HG02938 (cell line): Measurements from ENCODE around the gene SLCO2A1.

ENCODE experiments used
- ATAC-seq: cut with Tn5 transposase; IDR thresholded peaks from one replicate; pipeline ENCODE4 v1.9.1; 2021; ENCODE audit warnings: mild to moderate bottlenecking, moderate library complexity; ENCODE audit not compliant: unreplicated experiment

SLCO2A1 gene

GRCh38 chr3:134035836-134036235, 6.1 kb upstream of the SLCO2A1 start:
- ATAC-seq: no peak

GRCh38 chr3:134034005-134034785, 4.5 kb upstream of the SLCO2A1 start:
- ATAC-seq: no peak

GRCh38 chr3:134033315-134033996, 3.7 kb upstream of the SLCO2A1 start:
- ATAC-seq: no peak

GRCh38 chr3:134031348-134031915, 1.7 kb upstream of the SLCO2A1 start:
- no peak for ATAC-seq

GRCh38 chr3:134030379-134031347, 938 bp upstream of the SLCO2A1 start:
- no peak for ATAC-seq

GRCh38 chr3:134029256-134029733, 430 bp downstream of the SLCO2A1 start:
- no peak for ATAC-seq

- no peak for ATAC-seq
Measured at GRCh38 chr3:134028486-134029255, 1.1 kb downstream of the SLCO2A1 start.

- ATAC-seq: no peak
Measured at GRCh38 chr3:134027631-134028030, 2.1 kb downstream of the SLCO2A1 start.

- no peak for ATAC-seq
Measured at GRCh38 chr3:134020135-134020680, 9.5 kb downstream of the SLCO2A1 start.

GRCh38 chr3:134018850-134019249, 10.9 kb downstream of the SLCO2A1 start:
- no peak for ATAC-seq

- ATAC-seq: no peak
Measured at GRCh38 chr3:134018406-134018805, 11.3 kb downstream of the SLCO2A1 start.

GRCh38 chr3:134017490-134017889, 12.2 kb downstream of the SLCO2A1 start:
- ATAC-seq: no peak

- ATAC-seq: no peak
Measured at GRCh38 chr3:134014270-134014669, 15.5 kb downstream of the SLCO2A1 start.

GRCh38 chr3:134013280-134013679, 16.4 kb downstream of the SLCO2A1 start:
- no peak for ATAC-seq

GRCh38 chr3:134009345-134010000, 20.3 kb downstream of the SLCO2A1 start:
- ATAC-seq: no peak

- ATAC-seq: no peak
Measured at GRCh38 chr3:134008630-134009156, 21.0 kb downstream of the SLCO2A1 start.

- no peak for ATAC-seq
Measured at GRCh38 chr3:134007819-134008218, 21.9 kb downstream of the SLCO2A1 start.

- no peak for ATAC-seq
Measured at GRCh38 chr3:134004841-134005240, 24.9 kb downstream of the SLCO2A1 start.

GRCh38 chr3:134003066-134003465, 26.7 kb downstream of the SLCO2A1 start:
- no peak for ATAC-seq
